ENCODE measurements around the gene ELF3.
A peak's percentile ranks its signal among the peaks of the same experiment; 100 is the strongest.
"Not testable (repeated sequence)": the region's sequence is repeated elsewhere in the genome, so short reads cannot be mapped to it uniquely, and the experiment has no call there.

Gene ELF3

DNA sequence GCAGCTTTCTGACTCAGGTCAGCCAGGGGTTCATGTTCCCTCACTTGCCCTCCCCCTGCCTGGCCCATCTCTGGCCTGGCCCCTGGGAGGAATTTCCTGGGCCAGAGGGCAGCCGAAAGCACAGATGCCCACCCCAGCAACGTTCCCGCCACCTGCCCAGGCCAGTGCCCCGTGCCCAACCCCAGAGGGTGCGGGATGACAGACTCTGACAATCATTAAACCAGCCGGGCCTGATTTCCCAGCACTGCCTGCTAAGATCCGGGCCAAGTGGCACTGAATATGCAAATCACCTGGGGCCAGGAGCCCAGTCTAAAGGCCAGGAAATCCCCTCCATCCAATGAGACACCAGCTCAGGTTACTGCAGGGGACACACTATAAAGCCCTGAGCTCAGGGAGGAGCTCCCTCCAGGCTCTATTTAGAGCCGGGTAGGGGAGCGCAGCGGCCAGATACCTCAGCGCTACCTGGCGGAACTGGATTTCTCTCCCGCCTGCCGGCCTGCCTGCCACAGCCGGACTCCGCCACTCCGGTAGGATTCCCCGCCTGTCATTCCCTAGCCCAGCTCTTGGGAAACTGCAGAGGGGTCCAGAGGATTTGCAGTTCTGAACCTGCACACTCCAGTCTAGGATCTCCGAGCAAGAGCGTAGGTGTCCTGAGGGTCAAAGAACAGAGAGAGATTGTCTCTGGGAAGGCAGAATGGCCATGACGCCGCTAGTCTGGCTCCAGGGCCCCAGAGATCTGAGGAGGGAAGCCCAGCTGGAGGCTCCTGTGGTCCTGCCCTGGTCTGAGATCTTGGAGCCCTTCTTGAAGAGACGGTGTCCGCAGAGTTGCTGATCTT, at the start of gene ELF3:
ELF3 (plus strand) TSS at position 408 of the 836 bp plus-strand sequence. CDS start 550 bp downstream, outside the sequence.
- no peak for DNase-seq

DNA sequence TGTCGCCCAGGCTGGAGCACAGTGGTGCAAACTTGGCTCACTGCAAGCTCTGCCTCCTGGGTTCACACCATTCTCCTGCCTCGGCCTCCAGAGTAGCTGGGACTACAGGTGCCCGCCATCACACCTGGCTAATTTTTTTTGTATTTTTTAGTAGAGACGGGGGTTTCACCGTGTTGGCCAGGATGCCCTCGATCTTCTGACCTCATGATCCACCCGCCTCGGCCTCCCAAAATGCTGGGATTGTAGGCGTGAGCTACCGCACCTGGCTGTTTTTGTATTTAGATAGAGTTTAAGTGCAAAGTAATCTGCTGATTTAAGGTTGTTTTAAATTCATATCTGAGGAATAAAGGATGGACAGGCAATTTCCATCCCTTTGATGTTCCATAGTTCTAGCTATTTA, 48.0 kb upstream of the ELF3 start:
- DNase-seq = not testable (repeated sequence)

DNA sequence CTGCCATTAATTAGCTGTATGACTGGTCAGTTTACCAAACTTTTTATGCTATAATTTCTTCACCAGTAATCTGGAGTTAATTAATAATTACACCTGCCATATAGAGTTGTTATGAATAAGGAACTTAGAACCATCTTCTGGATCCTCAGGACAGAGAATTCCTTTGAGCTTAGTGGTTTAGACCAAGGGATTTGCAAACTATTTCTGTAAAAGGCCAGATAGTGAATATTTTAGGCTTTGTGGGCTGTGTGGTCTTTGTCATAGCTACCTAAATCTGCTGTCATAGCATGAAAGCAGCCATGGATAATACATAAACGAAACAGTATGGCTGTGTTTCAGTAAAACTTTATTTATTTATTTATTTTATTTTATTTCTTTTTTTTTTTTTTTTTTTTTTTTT, 46.1 kb upstream of the ELF3 start:
- DNase-seq = no peak

GRCh38 chr1:201966171-201966570, 44.2 kb upstream of the ELF3 start:
- DNase-seq = no peak

DNA sequence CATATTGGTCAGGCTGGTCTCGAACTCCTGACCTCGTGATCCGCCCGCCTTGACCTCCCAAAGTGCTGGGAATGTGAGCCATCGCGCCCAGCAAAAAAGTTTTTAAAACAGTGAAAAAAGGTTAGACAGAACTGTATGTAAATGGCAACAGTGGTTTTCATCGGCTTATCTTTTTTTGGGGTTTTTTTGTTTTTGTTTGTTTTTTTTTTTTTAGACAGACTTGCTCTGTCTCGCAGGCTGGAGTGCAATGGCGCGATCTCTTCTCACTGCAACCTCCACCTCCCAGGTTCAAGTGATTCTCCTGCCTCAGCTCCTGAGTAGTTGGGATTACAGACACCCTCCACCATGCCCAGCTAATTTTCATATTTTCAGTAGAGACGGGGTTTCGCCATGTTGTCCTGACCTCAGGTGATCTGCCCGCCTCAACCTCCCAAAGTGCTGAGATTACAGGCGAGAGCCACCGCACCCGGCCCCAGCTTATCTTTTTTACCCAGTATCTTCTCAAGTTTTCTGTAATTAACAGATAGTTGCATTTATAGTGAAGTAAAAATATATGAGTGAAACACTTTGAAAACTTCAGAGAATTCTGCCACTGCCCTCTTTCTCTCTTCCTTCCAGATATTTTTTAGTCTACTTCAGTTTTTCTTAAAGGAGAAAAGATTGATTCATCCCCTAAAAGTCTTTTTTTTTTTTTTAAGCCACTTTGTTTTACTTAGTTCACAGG, 42.0 kb upstream of the ELF3 start:
- no peak for DNase-seq

GRCh38 chr1:201970334-201971159, 39.8 kb upstream of the ELF3 start:
- no peak for DNase-seq

DNA sequence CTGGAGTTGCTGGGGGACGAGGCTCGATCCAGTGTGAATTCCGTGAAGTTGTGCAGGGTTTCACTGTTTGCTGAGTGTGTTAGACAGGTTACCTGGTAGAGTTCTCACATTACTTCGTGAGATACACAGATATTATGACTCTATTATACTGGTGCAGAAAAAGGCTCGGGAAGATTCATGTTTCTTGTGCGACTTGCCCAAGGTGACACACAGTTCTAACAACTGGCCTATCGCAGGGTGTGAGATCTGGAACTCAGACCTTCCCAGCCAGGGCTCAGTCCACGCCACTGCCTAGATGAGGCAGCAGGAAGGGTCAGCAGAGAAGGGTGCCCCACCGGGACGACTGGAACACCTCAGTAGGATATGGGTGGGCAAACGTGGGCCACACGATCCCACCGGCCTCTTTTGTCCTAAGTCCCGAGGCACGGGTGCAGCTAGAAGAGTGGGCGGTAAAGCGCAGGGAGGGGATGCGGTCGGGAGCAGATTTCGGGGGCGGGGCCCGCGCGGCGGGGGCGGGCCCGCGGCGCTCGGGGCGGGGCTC, 28.2 kb upstream of the ELF3 start:
- DNase-seq = peak; percentile 75

DNA sequence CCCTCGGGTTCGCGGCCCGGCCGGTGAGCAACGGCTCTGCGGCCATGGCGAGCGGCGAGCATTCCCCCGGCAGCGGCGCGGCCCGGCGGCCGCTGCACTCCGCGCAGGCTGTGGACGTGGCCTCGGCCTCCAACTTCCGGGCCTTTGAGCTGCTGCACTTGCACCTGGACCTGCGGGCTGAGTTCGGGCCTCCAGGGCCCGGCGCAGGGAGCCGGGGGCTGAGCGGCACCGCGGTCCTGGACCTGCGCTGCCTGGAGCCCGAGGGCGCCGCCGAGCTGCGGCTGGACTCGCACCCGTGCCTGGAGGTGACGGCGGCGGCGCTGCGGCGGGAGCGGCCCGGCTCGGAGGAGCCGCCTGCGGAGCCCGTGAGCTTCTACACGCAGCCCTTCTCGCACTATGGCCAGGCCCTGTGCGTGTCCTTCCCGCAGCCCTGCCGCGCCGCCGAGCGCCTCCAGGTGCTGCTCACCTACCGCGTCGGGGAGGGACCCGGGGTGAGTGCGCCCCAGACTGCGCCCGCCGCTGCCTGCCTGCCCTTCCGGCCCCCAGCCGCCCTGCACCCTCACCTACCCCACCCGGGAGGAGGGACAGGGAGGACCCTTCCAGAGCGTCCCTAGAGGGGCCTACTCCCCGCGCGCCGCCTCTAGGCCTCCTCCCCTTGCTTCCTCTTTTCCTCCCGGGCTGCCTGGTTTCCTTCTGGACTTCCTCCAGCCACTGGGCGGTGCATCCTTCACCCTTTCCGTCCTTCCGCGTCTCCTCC, 27.6 kb upstream of the ELF3 start, which contains the start of gene RNPEP:
RNPEP (plus strand) TSS at position 26 of the 757 bp plus-strand sequence; CDS start at position 45, 19 bp downstream.
- peak; percentile 80 for DNase-seq

- no peak for DNase-seq
Measured at GRCh38 chr1:201983380-201983805, 27.0 kb upstream of the ELF3 start.

DNA sequence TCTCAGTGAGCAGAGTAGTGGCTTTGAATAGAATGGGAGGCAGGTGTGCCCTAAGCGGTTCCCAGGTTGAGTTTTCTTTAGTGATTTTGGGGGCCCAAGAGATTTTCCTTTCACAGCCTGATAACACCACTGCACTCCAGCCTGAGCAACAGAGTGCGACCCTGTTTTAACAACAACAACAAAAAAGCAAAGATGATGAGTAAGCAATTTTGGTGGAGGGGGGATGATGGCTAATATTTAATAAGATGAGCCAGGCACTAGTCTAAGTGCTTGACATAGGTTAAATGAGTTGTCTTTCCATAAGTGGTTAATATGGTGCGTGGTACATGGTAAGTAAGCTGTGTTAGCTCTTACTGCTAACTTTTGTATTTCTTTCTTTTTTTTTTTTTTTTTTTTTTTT, 25.9 kb upstream of the ELF3 start:
- DNase-seq = no peak

GRCh38 chr1:201985355-201985754, 25.0 kb upstream of the ELF3 start:
- DNase-seq = no peak

DNA sequence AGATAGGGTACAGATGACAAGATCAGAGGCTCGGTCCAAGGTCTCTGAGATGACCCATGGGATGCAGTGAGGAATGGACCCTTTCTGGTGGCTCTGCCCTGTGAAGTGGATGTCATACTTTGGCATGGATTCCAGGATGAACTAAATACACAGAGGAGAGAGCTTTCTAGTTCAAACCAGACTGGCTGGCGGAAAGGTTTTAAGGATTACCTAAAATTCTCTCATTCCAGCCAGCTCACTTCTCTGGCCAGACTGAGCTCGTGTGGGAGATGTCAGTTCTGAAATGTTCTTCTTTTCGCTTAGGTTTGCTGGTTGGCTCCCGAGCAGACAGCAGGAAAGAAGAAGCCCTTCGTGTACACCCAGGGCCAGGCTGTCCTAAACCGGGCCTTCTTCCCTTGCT, 21.8 kb upstream of the ELF3 start:
- no peak for DNase-seq

DNA sequence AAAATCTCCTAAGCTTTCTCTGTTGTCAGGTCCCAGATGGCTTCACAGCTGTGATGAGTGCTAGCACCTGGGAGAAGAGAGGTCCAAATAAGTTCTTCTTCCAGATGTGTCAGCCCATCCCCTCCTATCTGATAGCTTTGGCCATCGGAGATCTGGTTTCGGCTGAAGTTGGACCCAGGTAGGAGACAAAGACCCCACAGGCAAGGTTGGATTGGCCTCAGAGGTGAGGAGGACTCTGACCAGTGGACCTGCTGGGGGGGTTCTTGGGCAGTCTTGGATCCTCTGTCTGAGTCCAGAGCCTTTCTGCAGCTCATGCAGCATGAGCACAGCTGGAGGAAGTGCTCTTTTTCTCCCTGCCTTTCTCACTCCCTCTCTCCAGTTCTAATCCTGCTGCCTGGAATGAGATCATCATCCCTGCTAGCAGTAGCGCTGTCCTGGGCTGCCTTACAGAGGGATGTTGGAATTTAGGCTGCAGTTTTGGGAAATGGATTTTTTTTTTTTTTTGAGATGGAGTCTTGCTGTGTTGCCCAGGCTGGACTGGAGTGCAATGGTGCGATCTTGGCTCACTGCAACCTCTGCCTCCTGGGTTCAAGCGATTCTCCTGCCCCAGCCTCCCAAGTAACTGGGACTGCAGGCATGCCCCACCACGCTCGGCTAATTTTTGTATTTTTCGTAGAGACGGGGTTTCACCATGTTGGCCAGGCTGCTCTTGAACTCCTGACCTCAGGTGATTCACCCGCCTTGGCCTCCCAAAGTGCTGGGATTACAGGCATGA, 20.8 kb upstream of the ELF3 start:
- DNase-seq = no peak

DNA sequence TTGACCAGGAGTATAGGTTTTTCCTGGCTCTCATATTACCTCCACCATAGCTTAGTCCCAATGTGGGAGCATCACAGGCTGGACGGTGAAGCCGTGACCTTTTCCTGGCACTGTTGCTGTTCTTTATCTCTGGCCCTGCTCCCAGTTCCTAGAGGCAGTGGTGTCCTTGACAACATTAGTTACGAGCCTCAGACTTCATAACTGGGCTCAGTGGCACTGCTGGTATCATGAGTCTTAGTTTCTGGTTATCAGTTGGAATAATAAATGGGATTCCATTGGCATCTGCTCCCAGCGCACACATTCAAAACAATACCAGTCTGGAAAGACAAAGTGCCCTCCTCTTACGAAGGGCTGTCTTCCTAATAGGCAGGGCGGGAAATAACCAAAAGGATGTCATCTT, 20.0 kb upstream of the ELF3 start:
- DNase-seq = no peak

- DNase-seq = peak; percentile 69
Measured at GRCh38 chr1:201999625-202000238, 10.7 kb upstream of the ELF3 start.

DNA sequence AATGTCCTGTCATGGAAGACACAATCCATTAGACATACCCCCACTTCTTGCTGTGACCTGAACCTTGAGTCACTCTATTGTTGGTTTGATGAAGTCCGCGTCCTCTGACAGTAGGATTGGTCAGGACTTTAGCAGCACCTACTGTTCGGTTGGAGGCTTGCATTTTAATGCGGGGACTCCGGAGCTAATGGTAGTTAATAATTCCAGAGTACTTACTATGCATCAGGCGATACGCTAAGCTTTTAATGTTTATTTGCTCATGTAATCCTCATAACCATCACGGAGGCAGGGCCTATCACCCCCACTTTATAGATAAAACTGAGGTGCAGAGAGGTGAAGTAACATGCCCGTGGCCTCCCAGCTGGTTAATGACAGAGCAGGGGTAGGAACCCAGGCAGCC, 7.9 kb upstream of the ELF3 start:
- DNase-seq = no peak

- no peak for DNase-seq
Measured at GRCh38 chr1:202004711-202005110, 5.7 kb upstream of the ELF3 start.

DNA sequence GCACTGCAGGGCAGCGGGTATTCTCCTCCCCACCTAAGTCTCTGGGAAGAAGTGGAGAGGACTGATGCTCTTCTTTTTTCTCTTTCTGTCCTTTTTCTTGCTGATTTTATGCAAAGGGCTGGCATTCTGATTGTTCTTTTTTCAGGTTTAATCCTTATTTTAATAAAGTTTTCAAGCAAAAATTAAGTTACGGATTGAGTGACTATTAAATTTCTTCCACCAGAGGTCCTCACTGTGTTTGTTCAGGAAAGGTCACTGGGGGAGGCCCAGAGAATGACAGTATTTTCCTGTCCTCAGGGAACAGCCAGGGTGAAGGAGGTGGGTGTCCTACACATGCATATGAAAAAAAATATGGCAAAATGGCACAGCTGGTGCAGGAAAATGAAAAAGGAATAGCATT, 4.4 kb upstream of the ELF3 start:
- no peak for DNase-seq

GRCh38 chr1:202007304-202007703, 3.1 kb upstream of the ELF3 start:
- DNase-seq = no peak

- DNase-seq = no peak
Measured at GRCh38 chr1:202007805-202008489, 2.4 kb upstream of the ELF3 start.

Data from 8988T (cell line).